AG09309 (cell line): ENCODE results near the gene TBP.
"Not testable (repeated sequence)": the region's sequence is repeated elsewhere in the genome, so short reads cannot be mapped to it uniquely, and the experiment has no call there.

Experiments used
- DNase-seq: peaks from one replicate; pipeline ENCODE4 v3.0.0-alpha.2; 2010; ENCODE audit warnings: low read depth
- H3K4me3 ChIP-seq: 2 replicates; pipeline ENCODE4 v1.5.1; 2011; ENCODE audit warnings: mild to moderate bottlenecking, low read depth, low read length, moderate library complexity; ENCODE audit not compliant: control insufficient read depth
- TF ChIP-seq, protein P1 (sequence below): IDR thresholded peaks from 2 replicates; pipeline ENCODE4 v1.5.1; 2011; ENCODE audit warnings: mild to moderate bottlenecking, low read depth, low read length, inconsistent platforms; ENCODE audit not compliant: insufficient read depth, control insufficient read depth; ENCODE audit errors: missing control alignments

Gene TBP

GRCh38 chr6:170554013-170554795 lies at the start of gene TBP:
TSS of gene TBP (plus strand) at chr6:170554369. CDS start at chr6:170557030, 2,661 bp downstream.
- TF ChIP-seq, protein P1, sequence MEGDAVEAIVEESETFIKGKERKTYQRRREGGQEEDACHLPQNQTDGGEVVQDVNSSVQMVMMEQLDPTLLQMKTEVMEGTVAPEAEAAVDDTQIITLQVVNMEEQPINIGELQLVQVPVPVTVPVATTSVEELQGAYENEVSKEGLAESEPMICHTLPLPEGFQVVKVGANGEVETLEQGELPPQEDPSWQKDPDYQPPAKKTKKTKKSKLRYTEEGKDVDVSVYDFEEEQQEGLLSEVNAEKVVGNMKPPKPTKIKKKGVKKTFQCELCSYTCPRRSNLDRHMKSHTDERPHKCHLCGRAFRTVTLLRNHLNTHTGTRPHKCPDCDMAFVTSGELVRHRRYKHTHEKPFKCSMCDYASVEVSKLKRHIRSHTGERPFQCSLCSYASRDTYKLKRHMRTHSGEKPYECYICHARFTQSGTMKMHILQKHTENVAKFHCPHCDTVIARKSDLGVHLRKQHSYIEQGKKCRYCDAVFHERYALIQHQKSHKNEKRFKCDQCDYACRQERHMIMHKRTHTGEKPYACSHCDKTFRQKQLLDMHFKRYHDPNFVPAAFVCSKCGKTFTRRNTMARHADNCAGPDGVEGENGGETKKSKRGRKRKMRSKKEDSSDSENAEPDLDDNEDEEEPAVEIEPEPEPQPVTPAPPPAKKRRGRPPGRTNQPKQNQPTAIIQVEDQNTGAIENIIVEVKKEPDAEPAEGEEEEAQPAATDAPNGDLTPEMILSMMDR, result no peak
- peak; percentile 94 for DNase-seq
- H3K4me3 ChIP-seq, result peak within 1 kb of the TSS; percentile 99

DNA sequence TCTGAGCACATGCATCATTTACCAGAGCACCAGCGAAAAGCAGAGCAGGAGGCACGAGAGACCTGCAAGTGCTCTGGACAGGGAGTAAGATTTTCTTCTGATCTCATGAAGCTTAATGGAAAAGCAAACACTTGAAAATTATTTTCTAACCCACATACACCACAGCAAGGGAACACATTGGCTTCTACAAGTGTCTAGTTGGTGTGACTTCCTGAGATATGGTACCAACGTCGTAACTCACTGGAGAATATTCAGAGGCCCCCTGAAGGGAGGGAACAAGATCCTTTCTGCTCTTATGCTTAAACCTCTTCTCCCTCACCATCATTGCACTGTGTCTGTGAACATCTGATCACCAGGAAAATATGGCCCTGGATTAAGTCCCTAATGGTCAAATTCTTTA lies 49.7 kb upstream of the TBP start:
- no peak for DNase-seq
- no peak overlapping the region for H3K4me3 ChIP-seq
- TF ChIP-seq, protein P1, result no peak

GRCh38 chr6:170505306-170505705 lies 48.9 kb upstream of the TBP start:
- TF ChIP-seq, protein P1, result no peak
- no peak overlapping the region for H3K4me3 ChIP-seq
- no peak for DNase-seq

GRCh38 chr6:170506446-170506845 lies 47.7 kb upstream of the TBP start:
- H3K4me3 ChIP-seq, result no peak overlapping the region
- no peak for DNase-seq
- TF ChIP-seq, protein P1, result no peak

DNA sequence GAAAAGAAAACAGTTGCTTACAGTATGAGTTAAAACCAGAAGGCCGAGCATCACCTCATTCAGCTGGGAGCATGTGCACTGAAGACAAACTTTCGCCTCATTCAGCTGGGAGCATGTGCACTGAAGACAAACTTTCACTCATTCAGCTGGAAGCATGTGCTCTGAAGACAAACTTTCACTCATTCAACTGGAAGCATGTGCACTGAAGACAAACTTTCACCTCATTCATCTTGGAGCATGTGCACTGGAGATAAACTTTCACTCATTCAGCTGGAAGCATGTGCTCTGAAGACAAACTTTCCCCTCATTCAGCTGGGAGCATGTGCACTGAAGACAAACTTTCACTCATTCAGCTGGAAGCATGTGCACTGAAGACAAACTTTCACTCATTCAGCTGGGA lies 46.4 kb upstream of the TBP start:
- not testable (repeated sequence) for DNase-seq

DNA sequence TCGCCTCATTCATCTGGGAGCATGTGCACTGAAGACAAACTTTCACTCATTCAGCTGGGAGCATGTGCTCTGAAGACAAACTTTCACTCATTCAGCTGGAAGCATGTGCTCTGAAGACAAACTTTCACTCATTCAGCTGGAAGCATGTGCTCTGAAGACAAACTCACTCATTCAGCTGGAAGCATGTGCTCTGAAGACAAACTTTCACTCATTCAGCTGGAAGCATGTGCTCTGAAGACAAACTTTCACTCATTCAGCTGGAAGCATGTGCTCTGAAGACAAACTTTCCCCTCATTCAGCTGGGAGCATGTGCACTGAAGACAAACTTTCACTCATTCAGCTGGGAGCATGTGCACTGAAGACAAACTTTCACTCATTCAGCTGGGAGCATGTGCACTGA lies 45.9 kb upstream of the TBP start:
- DNase-seq, H3K4me3 ChIP-seq: not testable (repeated sequence)

More for the DNA sequence above, 46.4 kb upstream of the TBP start:
- H3K4me3 ChIP-seq, result not testable (repeated sequence)

DNA sequence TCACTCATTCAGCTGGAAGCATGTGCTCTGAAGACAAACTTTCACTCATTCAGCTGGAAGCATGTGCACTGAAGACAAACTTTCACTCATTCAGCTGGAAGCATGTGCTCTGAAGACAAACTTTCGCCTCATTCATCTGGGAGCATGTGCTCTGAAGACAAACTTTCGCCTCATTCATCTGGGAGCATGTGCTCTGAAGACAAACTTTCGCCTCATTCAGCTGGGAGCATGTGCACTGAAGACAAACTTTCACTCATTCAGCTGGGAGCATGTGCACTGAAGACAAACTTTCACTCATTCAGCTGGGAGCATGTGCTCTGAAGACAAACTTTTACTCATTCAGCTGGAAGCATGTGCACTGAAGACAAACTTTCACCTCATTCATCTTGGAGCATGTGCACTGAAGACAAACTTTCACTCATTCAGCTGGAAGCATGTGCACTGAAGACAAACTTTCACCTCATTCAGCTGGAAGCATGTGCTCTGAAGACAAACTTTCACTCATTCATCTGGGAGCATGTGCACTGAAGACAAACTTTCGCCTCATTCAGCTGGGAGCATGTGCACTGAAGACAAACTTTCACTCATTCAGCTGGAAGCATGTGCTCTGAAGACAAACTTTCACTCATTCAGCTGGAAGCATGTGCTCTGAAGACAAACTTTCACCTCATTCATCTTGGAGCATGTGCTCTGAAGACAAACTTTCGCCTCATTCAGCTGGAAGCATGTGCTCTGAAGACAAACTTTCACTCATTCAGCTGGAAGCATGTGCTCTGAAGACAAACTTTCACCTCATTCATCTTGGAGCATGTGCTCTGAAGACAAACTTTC lies 45.1 kb upstream of the TBP start:
- not testable (repeated sequence) for DNase-seq, H3K4me3 ChIP-seq

DNA sequence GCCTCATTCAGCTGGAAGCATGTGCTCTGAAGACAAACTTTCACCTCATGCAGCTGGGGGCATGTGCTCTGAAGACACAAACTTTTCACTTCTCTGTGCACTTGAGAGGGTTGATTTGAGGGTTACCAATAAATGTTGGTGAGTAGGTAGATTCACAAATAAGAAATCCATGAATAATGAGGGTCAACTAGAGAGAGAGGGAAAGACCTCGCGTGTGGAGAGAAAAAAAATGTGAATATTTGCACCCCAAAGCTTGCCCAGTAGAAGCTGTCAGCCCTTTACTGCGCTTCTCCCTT lies 44.5 kb upstream of the TBP start:
- H3K4me3 ChIP-seq, result no peak overlapping the region
- TF ChIP-seq, protein P1, result no peak
- no peak for DNase-seq
